T-helper 17 cell (primary cell): ENCODE measurements around the gene PAEP. TPM values are rescaled to one million over a fixed set of nuclear protein-coding genes. Genes with fewer than 3 reads are reported as not detected.

Experiments used
- ATAC-seq: fragments of 150-1000 bp; cut with Tn5 transposase; 2 replicates; pipeline ENCODE4 v1.10.0; 2021; ENCODE audit warnings: mild to moderate bottlenecking, moderate library complexity
- DNase-seq, 3 donors: peaks; one replicate each; pipeline versions ENCODE4 v3.0.0 to v3.0.0-alpha.2; 2020 to 2021
- H3K9me3 ChIP-seq: one replicate; pipeline ENCODE4 v1.7.0; 2013; ENCODE audit warnings: low read length, mild to moderate bottlenecking; ENCODE audit not compliant: control insufficient read depth, poor library complexity, severe bottlenecking
- H3K27ac Mint-ChIP-seq: one replicate; pipeline ENCODE4 v1.8.0; 2022; ENCODE audit warnings: mild to moderate bottlenecking, moderate library complexity, mixed read lengths
- H3K27me3 Mint-ChIP-seq: one replicate; pipeline ENCODE4 v1.8.0; 2022; ENCODE audit warnings: mixed read lengths
- H3K36me3 Mint-ChIP-seq: one replicate; pipeline ENCODE4 v1.8.0; 2022; ENCODE audit warnings: low read depth, mixed read lengths
- H3K4me1 Mint-ChIP-seq: one replicate; pipeline ENCODE4 v1.8.0; 2022; ENCODE audit warnings: mild to moderate bottlenecking, mixed read lengths
- H3K4me3 Mint-ChIP-seq: one replicate; pipeline ENCODE4 v1.8.0; 2022; ENCODE audit warnings: mild to moderate bottlenecking, moderate library complexity, mixed read lengths
- total RNA-seq, 4 donors: library from RNA in 2 of 4; stranded (reverse) in 2 of 4; gene quantifications; one replicate each; pipeline ENCODE4 v1.2.3 and lab custom pipeline; 2022 to 2026

Gene PAEP
- total RNA-seq, 2 donors from 2014 or later = not detected

DNA sequence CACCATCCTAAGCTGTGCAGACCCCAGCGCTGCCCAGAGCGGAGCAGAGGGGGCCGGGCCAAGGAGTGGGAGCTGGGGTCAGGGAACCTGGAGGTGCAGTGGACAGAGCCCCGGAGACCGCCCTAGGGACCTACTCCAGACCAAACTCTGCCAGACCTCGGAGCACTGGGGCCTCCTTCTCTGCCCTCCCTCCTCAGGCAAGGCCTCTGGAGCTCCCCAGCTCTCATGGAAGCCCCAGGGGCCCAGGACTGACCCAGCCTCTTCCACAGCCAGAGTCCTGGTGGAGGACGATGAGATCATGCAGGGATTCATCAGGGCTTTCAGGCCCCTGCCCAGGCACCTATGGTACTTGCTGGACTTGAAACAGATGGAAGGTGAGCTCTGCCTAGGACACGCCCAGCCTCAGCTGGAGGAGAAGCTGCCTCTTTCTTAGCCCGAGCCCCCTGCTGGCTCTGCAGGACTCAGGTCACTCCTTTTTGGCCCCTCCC, 3.6 kb downstream of the PAEP start:
- no peak for ATAC-seq
- no peak overlapping the region for H3K4me3 Mint-ChIP-seq
- H3K27me3 Mint-ChIP-seq = peaks cover 34% of the 10 kb centered on the region
- no peak overlapping the region for H3K27ac Mint-ChIP-seq
- H3K36me3 Mint-ChIP-seq = peaks cover 3% of the 10 kb centered on the region
- H3K4me1 Mint-ChIP-seq = no peaks in the 10 kb centered on the region
- DNase-seq = no peak
- H3K9me3 ChIP-seq = no peaks in the 10 kb centered on the region

DNA sequence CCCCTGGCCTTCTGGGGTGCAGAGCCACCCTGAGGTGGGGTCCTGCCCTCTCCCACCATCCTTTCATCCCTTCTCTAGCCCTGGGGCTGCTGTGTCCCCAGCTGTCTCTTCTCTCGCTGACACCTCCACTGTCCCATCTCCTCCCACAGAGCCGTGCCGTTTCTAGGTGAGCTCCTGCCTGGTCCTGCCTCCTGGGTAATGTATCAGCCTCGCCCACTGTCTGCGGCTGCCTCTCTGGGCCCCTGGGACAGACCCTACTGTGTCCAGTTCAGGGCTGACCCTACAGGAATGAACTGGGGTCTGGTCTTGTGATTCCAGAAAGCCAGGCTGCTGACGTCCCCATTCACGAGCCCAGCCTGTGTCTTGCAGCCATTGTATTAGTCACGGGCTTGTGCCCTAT, 4.1 kb downstream of the PAEP start:
- Mint-ChIP-seq H3K27me3 (peaks cover 31% of the 10 kb centered on the region), H3K36me3 (peaks cover 3% of the 10 kb centered on the region), H3K27ac (no peak overlapping the region), H3K4me1 (no peaks in the 10 kb centered on the region), H3K4me3 (no peak overlapping the region)
- no peak for ATAC-seq
- H3K9me3 ChIP-seq = no peaks in the 10 kb centered on the region
- no peak for DNase-seq

DNA sequence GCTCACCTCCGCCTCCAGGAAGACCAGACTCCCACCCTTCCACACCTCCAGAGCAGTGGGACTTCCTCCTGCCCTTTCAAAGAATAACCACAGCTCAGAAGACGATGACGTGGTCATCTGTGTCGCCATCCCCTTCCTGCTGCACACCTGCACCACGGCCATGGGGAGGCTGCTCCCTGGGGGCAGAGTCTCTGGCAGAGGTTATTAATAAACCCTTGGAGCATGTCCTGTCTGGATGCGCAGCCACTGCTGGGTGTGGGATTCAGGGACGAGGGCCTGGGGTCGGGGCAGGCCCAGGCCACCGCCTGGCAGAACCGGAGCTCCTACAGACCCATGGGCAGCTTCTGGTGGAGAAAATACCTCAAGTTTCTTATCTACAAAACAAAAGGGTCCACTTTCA, 5.0 kb downstream of the PAEP start:
- Mint-ChIP-seq H3K36me3 (peaks cover 3% of the 10 kb centered on the region), H3K27me3 (peaks cover 26% of the 10 kb centered on the region), H3K4me3 (no peak overlapping the region), H3K27ac (no peak overlapping the region), H3K4me1 (no peaks in the 10 kb centered on the region)
- no peaks in the 10 kb centered on the region for H3K9me3 ChIP-seq
- ATAC-seq (no peak), DNase-seq (no peak)

DNA sequence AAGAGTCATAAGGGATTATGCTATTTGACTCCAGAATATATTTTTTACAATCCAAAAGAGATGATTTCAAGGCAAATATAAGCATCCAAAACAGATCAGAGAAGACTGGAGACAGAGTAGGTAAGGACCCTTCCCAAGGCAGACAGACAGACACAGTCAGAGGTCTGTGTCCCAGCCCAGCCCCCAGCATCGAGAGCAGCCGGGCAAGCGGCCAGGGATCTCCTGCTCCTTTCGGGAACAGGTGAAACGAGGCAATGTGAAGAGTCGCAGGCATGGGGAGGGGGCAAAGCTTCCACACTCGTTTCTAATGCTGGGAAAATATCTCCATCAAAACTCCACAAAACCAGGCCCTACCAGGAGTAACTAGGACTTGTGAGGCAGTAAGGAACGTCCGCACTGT, 5.8 kb downstream of the PAEP start:
- peaks cover 3% of the 10 kb centered on the region for H3K36me3 Mint-ChIP-seq
- no peaks in the 10 kb centered on the region for H3K9me3 ChIP-seq
- no peak overlapping the region for H3K4me3 Mint-ChIP-seq
- no peak for ATAC-seq
- H3K27me3 Mint-ChIP-seq = peaks cover 26% of the 10 kb centered on the region
- no peaks in the 10 kb centered on the region for H3K4me1 Mint-ChIP-seq
- no peak overlapping the region for H3K27ac Mint-ChIP-seq
- DNase-seq = no peak

DNA sequence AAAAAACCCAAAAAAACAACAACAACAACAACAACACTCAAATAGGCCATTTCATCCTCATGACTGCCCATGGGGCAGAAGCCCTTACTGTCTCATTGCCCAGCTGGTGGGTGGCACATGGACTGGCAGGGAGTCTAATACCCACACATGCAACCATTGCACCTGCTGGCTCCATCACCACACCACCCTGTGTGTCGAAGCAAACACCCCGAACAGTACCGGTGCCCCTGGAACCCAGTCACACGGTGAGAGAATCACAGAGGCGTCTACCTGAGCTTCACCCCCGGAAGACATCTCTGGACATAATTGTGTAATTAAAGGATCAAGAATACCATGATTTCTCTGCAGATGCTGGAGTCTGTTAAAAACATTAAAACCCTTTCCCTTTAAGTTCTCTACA, 6.5 kb downstream of the PAEP start:
- H3K4me3 Mint-ChIP-seq = no peak overlapping the region
- peaks cover 3% of the 10 kb centered on the region for H3K36me3 Mint-ChIP-seq
- DNase-seq = no peak
- H3K27ac Mint-ChIP-seq = no peak overlapping the region
- peaks cover 26% of the 10 kb centered on the region for H3K27me3 Mint-ChIP-seq
- H3K9me3 ChIP-seq = no peaks in the 10 kb centered on the region
- ATAC-seq = no peak
- no peaks in the 10 kb centered on the region for H3K4me1 Mint-ChIP-seq

DNA sequence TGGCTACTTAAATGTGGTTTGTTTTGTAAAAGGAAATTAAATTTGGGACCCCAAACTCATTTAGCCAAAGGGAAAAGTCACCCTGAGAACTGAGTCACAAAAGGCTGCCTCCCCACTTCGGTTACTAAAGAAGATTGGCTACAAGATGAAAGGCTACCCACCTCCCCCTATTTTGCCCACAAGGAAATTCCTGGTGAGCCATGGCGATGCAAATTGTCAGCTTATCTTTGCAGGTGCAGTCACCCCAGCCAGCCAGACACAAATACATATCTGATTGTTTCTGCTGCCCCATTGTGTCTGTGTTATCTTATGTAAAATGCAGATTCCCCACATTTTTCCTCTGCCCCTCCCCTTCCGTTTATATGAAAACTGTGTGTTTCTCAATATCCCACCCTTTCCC, 8.9 kb downstream of the PAEP start:
- H3K27ac Mint-ChIP-seq = no peak overlapping the region
- H3K27me3 Mint-ChIP-seq = peaks cover 16% of the 10 kb centered on the region
- no peaks in the 10 kb centered on the region for H3K36me3 Mint-ChIP-seq
- no peak for ATAC-seq
- no peak overlapping the region for H3K4me3 Mint-ChIP-seq
- H3K4me1 Mint-ChIP-seq = no peaks in the 10 kb centered on the region
- no peak for DNase-seq
- H3K9me3 ChIP-seq = no peaks in the 10 kb centered on the region

DNA sequence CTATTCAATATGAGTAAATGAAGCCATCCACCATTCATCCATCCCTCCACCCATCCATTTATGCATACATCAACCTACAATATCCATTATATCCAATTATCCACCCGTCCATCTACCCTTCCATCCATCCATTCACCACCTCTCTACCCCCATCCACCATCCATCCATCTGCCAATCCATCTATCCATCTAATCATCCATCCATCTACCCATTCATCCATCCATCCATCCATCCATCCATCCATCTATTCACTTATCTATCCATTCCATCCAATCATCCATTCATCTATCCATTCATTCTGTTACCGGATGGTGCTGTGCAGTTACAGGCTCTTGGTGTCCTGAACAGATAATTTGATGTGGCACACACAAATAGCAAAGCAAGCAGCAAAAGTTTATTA, 10.7 kb downstream of the PAEP start:
- H3K27ac Mint-ChIP-seq = no peak overlapping the region
- H3K4me1 Mint-ChIP-seq = no peaks in the 10 kb centered on the region
- peaks cover under 1% of the 10 kb centered on the region for H3K27me3 Mint-ChIP-seq
- DNase-seq = no peak
- no peak for ATAC-seq
- H3K36me3 Mint-ChIP-seq = no peaks in the 10 kb centered on the region
- H3K9me3 ChIP-seq = no peaks in the 10 kb centered on the region
- no peak overlapping the region for H3K4me3 Mint-ChIP-seq

DNA sequence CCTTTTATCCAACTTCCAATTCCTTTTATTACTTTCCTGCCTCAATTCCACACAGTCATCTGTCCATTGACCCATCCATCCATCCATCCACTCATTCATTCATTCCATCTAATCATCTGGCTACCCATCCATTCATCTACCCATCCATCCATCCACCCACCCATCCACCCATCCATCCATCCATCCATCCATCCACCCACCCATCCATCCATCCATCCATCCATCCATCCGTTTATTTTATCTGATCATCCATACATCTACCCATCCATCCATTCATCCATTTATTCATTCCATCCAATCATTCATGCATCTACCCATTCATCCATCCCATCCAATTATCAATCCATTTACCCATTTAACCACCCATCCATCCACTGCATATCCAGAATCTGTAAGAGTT, 11.6 kb downstream of the PAEP start:
- no peaks in the 10 kb centered on the region for H3K9me3 ChIP-seq
- DNase-seq = no peak
- H3K27me3 Mint-ChIP-seq = no peaks in the 10 kb centered on the region
- H3K4me3 Mint-ChIP-seq = no peak overlapping the region
- no peak for ATAC-seq
- no peak overlapping the region for H3K27ac Mint-ChIP-seq
- no peaks in the 10 kb centered on the region for H3K36me3 Mint-ChIP-seq
- H3K4me1 Mint-ChIP-seq = no peaks in the 10 kb centered on the region

DNA sequence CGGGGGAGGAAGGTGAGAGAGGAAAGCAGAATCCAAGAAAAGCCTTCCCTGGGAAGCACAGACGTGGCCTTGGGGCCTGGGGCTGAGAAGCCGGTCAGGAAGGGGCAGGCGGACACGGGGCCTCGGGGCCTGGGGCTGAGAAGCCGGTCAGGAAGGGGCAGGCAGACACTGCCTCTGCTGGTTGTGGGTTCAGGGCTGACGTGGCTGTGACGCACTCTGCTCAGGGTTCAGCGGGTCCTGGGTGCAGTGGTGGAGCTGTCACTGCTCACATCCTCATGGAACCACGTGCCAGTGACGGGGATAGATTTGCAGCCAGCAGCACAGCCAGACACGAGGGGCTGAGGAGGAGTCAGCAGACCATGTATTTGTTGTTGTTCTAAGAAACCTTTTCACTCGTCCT, 12.8 kb downstream of the PAEP start:
- Mint-ChIP-seq H3K36me3 (no peaks in the 10 kb centered on the region), H3K27me3 (no peaks in the 10 kb centered on the region), H3K27ac (no peak overlapping the region), H3K4me1 (no peaks in the 10 kb centered on the region), H3K4me3 (no peak overlapping the region)
- DNase-seq (no peak), ATAC-seq (no peak)
- H3K9me3 ChIP-seq = no peaks in the 10 kb centered on the region

DNA sequence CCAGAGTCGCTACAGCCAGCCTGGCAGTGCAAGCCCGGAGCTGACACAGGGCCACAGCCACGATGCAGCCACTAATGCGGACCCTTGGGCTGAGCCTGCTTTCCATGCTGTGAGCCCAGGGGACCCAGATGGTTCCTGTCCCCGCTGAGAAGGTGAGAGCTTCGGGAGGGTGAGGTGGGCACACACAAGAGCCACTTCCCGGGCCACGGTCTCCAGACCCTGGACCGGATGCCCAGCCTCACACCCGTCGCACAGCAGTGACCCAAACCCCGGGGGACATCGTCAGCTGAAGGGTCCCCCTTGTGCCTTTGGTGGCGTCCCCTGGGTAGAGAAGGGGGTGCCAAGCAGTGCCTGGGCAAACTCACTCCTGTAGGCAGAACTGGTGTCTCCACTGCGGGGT, 13.4 kb downstream of the PAEP start:
- no peaks in the 10 kb centered on the region for H3K9me3 ChIP-seq

DNA sequence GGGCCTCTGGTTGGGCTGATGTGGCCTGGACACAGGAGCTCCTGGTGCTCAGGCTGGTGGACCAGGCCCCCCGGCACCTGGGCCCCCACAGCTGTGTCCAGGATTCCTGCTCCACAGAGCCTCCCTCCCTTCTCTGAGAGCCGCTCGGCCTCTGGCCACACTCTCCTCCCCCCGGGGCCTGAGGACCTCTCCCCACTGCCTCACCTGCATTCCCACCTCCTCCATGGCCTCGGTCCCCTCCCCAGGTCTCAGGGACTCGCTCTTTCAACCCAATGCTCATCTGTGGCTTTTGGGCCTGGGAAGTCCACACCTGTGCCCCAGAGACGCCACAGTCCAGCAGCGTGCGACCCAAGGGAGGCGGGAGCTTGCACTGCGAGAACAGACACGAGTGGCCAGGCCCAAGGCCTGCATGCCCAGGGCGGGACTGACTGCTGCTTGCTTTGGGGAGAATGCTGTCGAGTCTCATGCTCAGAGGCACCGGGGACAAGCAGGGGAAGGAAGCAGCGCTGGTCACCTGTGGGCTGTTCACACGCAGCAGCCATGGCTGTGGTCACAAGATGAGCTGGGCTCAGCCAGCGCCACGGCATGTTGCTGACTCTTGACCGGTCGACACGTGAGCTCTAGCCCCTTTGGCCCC, 14.6 kb downstream of the PAEP start:
- Mint-ChIP-seq H3K27me3 (no peaks in the 10 kb centered on the region), H3K36me3 (no peaks in the 10 kb centered on the region), H3K4me1 (no peaks in the 10 kb centered on the region), H3K4me3 (no peak overlapping the region), H3K27ac (no peak overlapping the region)
- no peaks in the 10 kb centered on the region for H3K9me3 ChIP-seq
- no peak for ATAC-seq
- DNase-seq = no peak

More for the DNA sequence above, 13.4 kb downstream of the PAEP start:
- H3K27ac Mint-ChIP-seq = no peak overlapping the region
- no peaks in the 10 kb centered on the region for H3K27me3 Mint-ChIP-seq
- ATAC-seq = no peak
- no peaks in the 10 kb centered on the region for H3K36me3 Mint-ChIP-seq
- no peak overlapping the region for H3K4me3 Mint-ChIP-seq
- DNase-seq = no peak
- H3K4me1 Mint-ChIP-seq = no peaks in the 10 kb centered on the region

DNA sequence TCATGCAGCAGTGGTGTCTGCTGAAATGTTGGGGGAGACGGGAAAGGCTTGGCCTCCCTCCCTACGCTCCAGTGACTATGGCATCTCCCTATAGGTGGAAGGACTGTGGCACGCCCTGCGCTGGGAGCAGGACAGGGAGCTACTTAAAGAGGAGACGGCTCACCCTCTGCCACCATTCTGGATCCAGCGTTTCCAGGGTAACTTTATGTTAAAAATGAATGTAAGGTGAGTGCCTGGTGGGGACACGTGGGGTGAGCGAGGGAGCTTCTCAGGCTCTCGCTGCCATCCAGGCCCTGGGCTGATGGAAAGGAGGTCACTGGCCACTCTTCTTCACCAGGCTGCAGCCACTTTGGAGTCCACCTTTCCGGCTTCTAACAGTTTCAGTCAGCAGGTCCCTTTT, 15.7 kb downstream of the PAEP start:
- Mint-ChIP-seq H3K27ac (no peak overlapping the region), H3K4me1 (no peaks in the 10 kb centered on the region), H3K4me3 (no peak overlapping the region), H3K27me3 (no peaks in the 10 kb centered on the region), H3K36me3 (no peaks in the 10 kb centered on the region)
- no peaks in the 10 kb centered on the region for H3K9me3 ChIP-seq
- ATAC-seq (no peak), DNase-seq (no peak)

DNA sequence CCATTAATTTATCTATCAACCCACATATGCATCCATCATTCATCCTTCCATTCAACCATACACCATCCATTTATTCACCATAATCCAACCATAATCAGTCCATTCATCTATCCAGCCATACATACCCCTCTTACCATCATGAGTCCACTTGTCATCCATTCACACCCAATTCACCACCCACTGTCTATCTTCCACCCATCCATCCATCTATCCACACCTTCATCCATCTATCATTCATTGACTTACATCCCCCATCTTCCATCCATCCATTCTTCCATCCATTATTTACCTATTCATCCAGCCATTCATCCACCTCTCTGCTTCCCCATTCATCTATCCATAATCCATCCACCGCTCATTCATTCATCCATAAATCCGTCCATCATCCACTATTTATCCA, 17.8 kb downstream of the PAEP start:
- no peaks in the 10 kb centered on the region for H3K4me1 Mint-ChIP-seq
- no peak overlapping the region for H3K27ac Mint-ChIP-seq
- DNase-seq (no peak), ATAC-seq (no peak)
- H3K4me3 Mint-ChIP-seq = no peak overlapping the region
- no peaks in the 10 kb centered on the region for H3K36me3 Mint-ChIP-seq
- H3K27me3 Mint-ChIP-seq = peaks cover 7% of the 10 kb centered on the region
- H3K9me3 ChIP-seq = no peaks in the 10 kb centered on the region

DNA sequence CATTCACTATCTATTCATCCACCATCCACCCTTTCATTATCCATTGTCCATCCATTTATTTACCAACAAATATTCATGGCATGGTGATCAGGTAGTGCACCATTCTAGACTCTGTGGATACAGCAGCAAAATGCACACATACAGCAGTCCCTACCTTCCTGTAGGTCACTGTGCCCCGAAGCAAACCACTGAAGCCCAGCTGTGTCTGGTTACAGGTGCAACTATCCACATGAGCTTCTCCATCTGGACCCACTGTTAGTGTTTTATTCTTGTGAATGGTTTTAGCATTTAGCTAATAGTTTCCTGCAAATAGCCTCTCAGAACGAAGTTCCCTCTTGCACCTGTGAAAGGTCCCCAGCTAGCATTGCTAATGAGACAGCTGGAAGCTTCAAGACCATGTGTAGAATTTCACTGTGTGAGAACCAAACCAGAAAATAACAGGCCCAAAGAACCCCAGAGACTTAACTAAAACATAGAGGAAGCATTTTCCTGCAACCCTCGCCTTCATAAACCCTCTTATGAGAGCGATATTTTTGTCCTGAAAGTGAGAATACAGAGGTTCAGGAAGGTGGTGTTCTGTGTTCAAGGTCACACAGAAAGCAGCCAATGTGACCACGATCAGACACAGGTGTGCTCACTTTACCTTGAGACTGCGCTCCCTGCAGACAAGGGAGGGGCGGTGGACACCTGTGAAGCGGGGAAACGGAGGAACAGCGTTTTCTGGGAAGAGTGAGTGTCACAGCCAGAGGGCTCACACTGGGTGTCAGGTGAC, 18.5 kb downstream of the PAEP start:
- Mint-ChIP-seq H3K27me3 (peaks cover 14% of the 10 kb centered on the region), H3K4me1 (no peaks in the 10 kb centered on the region), H3K27ac (no peak overlapping the region), H3K36me3 (no peaks in the 10 kb centered on the region), H3K4me3 (no peak overlapping the region)
- DNase-seq (no peak), ATAC-seq (no peak)
- H3K9me3 ChIP-seq = no peaks in the 10 kb centered on the region
